Vagina (tissue), 2 donors: Measurements from ENCODE around the gene TENM4. TPM values are rescaled to one million over a fixed set of nuclear protein-coding genes. Genes with fewer than 3 reads are reported as not detected.
"Not testable (repeated sequence)": the region's sequence is repeated elsewhere in the genome, so short reads cannot be mapped to it uniquely, and the experiment has no call there.

Experiments used
- DNase-seq, 2 donors: peaks; one replicate each; pipeline ENCODE4 v3.0.0-alpha.2; 2017; ENCODE audit errors: extremely low spot score in 2 of 2
- H3K27ac ChIP-seq: fragments of 200-600 bp; sonication (generic); one replicate; pipeline ENCODE4 v1.5.1; 2019
- H3K27me3 ChIP-seq: fragments of 200-600 bp; sonication (generic); one replicate; pipeline ENCODE4 v1.5.1; 2019
- H3K36me3 ChIP-seq, 2 donors: fragments of 200-600 bp; sonication (generic); one replicate each; pipeline ENCODE4 v1.5.1; 2017 to 2019
- H3K4me1 ChIP-seq: fragments of 200-600 bp; sonication (generic); one replicate; pipeline ENCODE4 v1.5.1; 2019
- H3K4me3 ChIP-seq, 2 donors: fragments of 200-600 bp; sonication (generic); 1 replicate in 1 of 2; 2 replicates in 1 of 2; pipeline ENCODE4 v1.5.1; 2016 to 2019
- H3K9me3 ChIP-seq: fragments of 200-600 bp; sonication (generic); one replicate; pipeline ENCODE4 v1.5.1; 2019
- CTCF ChIP-seq, 3 experiments: fragments of 450-650 bp in 2 of 3; fragments of 200-600 bp in 1 of 3; sonication (generic) in 1 of 3; IDR thresholded peaks; one replicate each; pipeline ENCODE4 v1.5.1; 2017 to 2019; ENCODE audit warnings: antibody characterized with exemption in 3 of 3, mild to moderate bottlenecking in 2 of 3, moderate library complexity in 2 of 3
- POLR2A ChIP-seq, 2 donors: fragments of 450-650 bp; IDR thresholded peaks; one replicate each; pipeline ENCODE4 v1.6.1; 2017; ENCODE audit warnings: antibody characterized with exemption in 2 of 2, mild to moderate bottlenecking in 2 of 2, moderate library complexity in 2 of 2
- POLR2AphosphoS5 ChIP-seq, 2 donors: sonication (generic); formaldehyde crosslinking; IDR thresholded peaks; one replicate each; pipeline ENCODE4 v1.9.0; 2017; ENCODE audit warnings: antibody characterized with exemption in 2 of 2, mild to moderate bottlenecking in 2 of 2, low read depth in 1 of 2; ENCODE audit not compliant: insufficient read depth in 1 of 2
- intact Hi-C: fragments of 100-400 bp; cut with DNase I; formaldehyde crosslinking; loops from one replicate; pipeline ENCODE4 v1.15.1; 2023
- total RNA-seq: library from RNA; depleted of rRNA; stranded (reverse); fragments of >200 nt; gene quantifications from one replicate; pipeline ENCODE4 v1.2.3, GENCODE V29; 2016

TENM4 gene
- total RNA-seq, 1 donor from 2014 or later: 12.5 TPM

GRCh38 chr11:78831571-78831970, 609.3 kb downstream of the TENM4 start:
- DNase-seq: no peak
- Histone ChIP-seq H3K36me3 (no peaks in the 10 kb centered on the region), H3K4me1 (no peaks in the 10 kb centered on the region), H3K27me3 (no peaks in the 10 kb centered on the region), H3K4me3 (no peak overlapping the region), H3K27ac (no peak overlapping the region), H3K9me3 (no peaks in the 10 kb centered on the region)
- no peak for TF ChIP-seq POLR2A (IDR thresholded peaks at IDR 0.05)
- intact Hi-C loops: no loop called here

GRCh38 chr11:78830277-78830819, 610.5 kb downstream of the TENM4 start:
- H3K4me3 ChIP-seq: no peak overlapping the region
- no peaks in the 10 kb centered on the region for H3K4me1 ChIP-seq
- no peaks in the 10 kb centered on the region for H3K9me3 ChIP-seq
- DNase-seq: no peak
- no peaks in the 10 kb centered on the region for H3K27me3 ChIP-seq
- intact Hi-C loops: no loop called here
- no peaks in the 10 kb centered on the region for H3K36me3 ChIP-seq
- TF ChIP-seq CTCF (IDR thresholded peaks at IDR 0.05) (no peak), POLR2A (IDR thresholded peaks at IDR 0.05) (no peak), POLR2AphosphoS5 (IDR thresholded peaks at IDR 0.05; ENCODE audit: insufficient read depth in 1 of 2, low read depth in 1 of 2) (no peak)
- H3K27ac ChIP-seq: no peak overlapping the region

GRCh38 chr11:78829146-78829545, 611.7 kb downstream of the TENM4 start:
- TF ChIP-seq POLR2A (IDR thresholded peaks at IDR 0.05) (no peak), POLR2AphosphoS5 (IDR thresholded peaks at IDR 0.05; ENCODE audit: insufficient read depth in 1 of 2, low read depth in 1 of 2) (no peak), CTCF (IDR thresholded peaks at IDR 0.05) (no peak)
- no peak for DNase-seq
- intact Hi-C loops: no loop called here
- no peaks in the 10 kb centered on the region for H3K9me3 ChIP-seq
- H3K4me1 ChIP-seq: no peaks in the 10 kb centered on the region
- H3K27me3 ChIP-seq: no peaks in the 10 kb centered on the region
- H3K27ac ChIP-seq: no peak overlapping the region
- H3K4me3 ChIP-seq: no peak overlapping the region
- H3K36me3 ChIP-seq: no peaks in the 10 kb centered on the region

GRCh38 chr11:78828676-78829075, 612.2 kb downstream of the TENM4 start:
- H3K27me3 ChIP-seq: no peaks in the 10 kb centered on the region
- H3K36me3 ChIP-seq: no peaks in the 10 kb centered on the region
- H3K4me3 ChIP-seq: no peak overlapping the region
- no peaks in the 10 kb centered on the region for H3K9me3 ChIP-seq
- H3K4me1 ChIP-seq: no peaks in the 10 kb centered on the region
- intact Hi-C loops: no loop called here
- H3K27ac ChIP-seq: no peak overlapping the region
- no peak for DNase-seq
- TF ChIP-seq POLR2A (IDR thresholded peaks at IDR 0.05): no peak
- TF ChIP-seq POLR2AphosphoS5 (IDR thresholded peaks at IDR 0.05; ENCODE audit: insufficient read depth in 1 of 2, low read depth in 1 of 2): no peak
- TF ChIP-seq CTCF (IDR thresholded peaks at IDR 0.05): no peak

GRCh38 chr11:78827291-78827690, 613.5 kb downstream of the TENM4 start:
- H3K4me3 ChIP-seq, intact Hi-C loops, H3K9me3 ChIP-seq, H3K27me3 ChIP-seq, H3K36me3 ChIP-seq, DNase-seq, H3K27ac ChIP-seq, H3K4me1 ChIP-seq: not testable (repeated sequence)

GRCh38 chr11:78825591-78826020, 615.2 kb downstream of the TENM4 start:
- intact Hi-C loops: no loop called here
- Histone ChIP-seq H3K36me3 (no peaks in the 10 kb centered on the region), H3K27me3 (no peaks in the 10 kb centered on the region), H3K9me3 (no peaks in the 10 kb centered on the region), H3K4me3 (no peak overlapping the region), H3K27ac (no peak overlapping the region), H3K4me1 (no peaks in the 10 kb centered on the region)
- DNase-seq: no peak
- TF ChIP-seq POLR2AphosphoS5 (IDR thresholded peaks at IDR 0.05; ENCODE audit: insufficient read depth in 1 of 2, low read depth in 1 of 2) (no peak), CTCF (IDR thresholded peaks at IDR 0.05) (no peak), POLR2A (IDR thresholded peaks at IDR 0.05) (no peak)
